GM21515 (cell line): ENCODE data around the gene TGM6.

Experiments
- ATAC-seq: cut with Tn5 transposase; IDR thresholded peaks from one replicate; pipeline ENCODE4 v1.9.1; 2021; ENCODE audit not compliant: unreplicated experiment

The TGM6 gene

GRCh38 chr20:2363587-2363986 lies 17.1 kb upstream of the TGM6 start:
- ATAC-seq: no peak

- ATAC-seq: no peak
These were observed 16.7 kb upstream of the TGM6 start for GRCh38 chr20:2364044-2364443.

GRCh38 chr20:2365091-2365490 lies 15.6 kb upstream of the TGM6 start:
- no peak for ATAC-seq

GRCh38 chr20:2365666-2366065 lies 15.0 kb upstream of the TGM6 start:
- ATAC-seq: no peak

- no peak for ATAC-seq
These were observed 12.1 kb upstream of the TGM6 start for GRCh38 chr20:2368621-2369020.

GRCh38 chr20:2373098-2373497 lies 7.6 kb upstream of the TGM6 start:
- ATAC-seq: no peak

- ATAC-seq: no peak
These were observed 6.2 kb upstream of the TGM6 start for GRCh38 chr20:2374346-2375125.

- no peak for ATAC-seq
These were observed 1.8 kb upstream of the TGM6 start for GRCh38 chr20:2378893-2379292.

- ATAC-seq: no peak
These were observed 1.0 kb upstream of the TGM6 start for GRCh38 chr20:2379511-2380229.

- no peak for ATAC-seq
These were observed 602 bp downstream of the TGM6 start for GRCh38 chr20:2381303-2381702.

- no peak for ATAC-seq
These were observed 2.1 kb downstream of the TGM6 start for GRCh38 chr20:2382833-2383232.

- ATAC-seq: no peak
These were observed 4.3 kb downstream of the TGM6 start for GRCh38 chr20:2385026-2385425.

- no peak for ATAC-seq
These were observed 4.8 kb downstream of the TGM6 start for GRCh38 chr20:2385496-2385895.

- no peak for ATAC-seq
These were observed 5.9 kb downstream of the TGM6 start for GRCh38 chr20:2386516-2387179.

- ATAC-seq: no peak
These were observed 6.5 kb downstream of the TGM6 start for GRCh38 chr20:2387180-2387577.

- no peak for ATAC-seq
These were observed 6.9 kb downstream of the TGM6 start for GRCh38 chr20:2387580-2387979.

- no peak for ATAC-seq
These were observed 10.4 kb downstream of the TGM6 start for GRCh38 chr20:2390951-2391675.

- no peak for ATAC-seq
These were observed 13.8 kb downstream of the TGM6 start for GRCh38 chr20:2394411-2395055.

GRCh38 chr20:2395136-2395535 lies 14.4 kb downstream of the TGM6 start:
- no peak for ATAC-seq

GRCh38 chr20:2396241-2396814 lies 15.6 kb downstream of the TGM6 start:
- ATAC-seq: no peak

GRCh38 chr20:2397091-2397490 lies 16.4 kb downstream of the TGM6 start:
- no peak for ATAC-seq
